Suppressor macrophage (primary cell): ENCODE data around the gene SLC1A1.
A peak's percentile ranks its signal among the peaks of the same experiment; 100 is the strongest.

Experiments
- DNase-seq, 4 experiments: peaks; one replicate each; pipeline ENCODE4 v3.0.0-alpha.2; 2020 to 2022

The SLC1A1 gene

DNA sequence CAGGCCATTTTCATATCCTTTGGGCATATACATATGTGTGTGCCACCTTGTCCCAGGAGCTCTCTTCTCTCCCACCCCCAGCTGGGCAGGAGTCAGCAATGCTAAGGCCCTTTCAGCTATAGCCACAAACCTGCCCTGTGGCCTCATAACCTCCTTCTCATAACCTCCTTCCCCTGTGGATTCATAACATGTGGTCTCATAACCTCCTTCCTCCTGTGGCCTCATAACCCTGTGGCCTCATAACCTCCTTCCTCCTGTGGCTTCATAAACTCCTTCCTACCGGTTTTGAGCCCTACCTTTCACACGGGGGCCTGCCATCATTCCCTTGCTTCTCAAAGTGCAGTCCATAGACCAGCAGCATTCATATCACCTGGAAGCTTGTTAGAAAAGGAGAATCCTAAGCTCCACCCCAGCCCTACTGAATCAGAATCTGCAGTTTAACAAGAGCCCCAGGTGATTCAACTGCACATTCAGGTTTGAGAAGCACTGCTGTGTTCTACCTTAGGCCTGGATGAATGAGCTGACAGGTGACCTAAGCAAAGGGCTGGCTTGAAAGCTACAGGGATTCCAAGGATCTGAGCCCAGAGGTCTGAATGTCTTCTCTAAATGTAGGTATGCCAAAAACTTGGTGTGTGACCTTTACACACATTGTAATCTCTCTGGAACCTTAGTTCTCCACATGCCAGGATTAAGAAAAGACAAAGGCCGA lies 129.9 kb downstream of the SLC1A1 start:
- peak in 2 of 4 experiments; percentile 16 to 20 for DNase-seq

DNA sequence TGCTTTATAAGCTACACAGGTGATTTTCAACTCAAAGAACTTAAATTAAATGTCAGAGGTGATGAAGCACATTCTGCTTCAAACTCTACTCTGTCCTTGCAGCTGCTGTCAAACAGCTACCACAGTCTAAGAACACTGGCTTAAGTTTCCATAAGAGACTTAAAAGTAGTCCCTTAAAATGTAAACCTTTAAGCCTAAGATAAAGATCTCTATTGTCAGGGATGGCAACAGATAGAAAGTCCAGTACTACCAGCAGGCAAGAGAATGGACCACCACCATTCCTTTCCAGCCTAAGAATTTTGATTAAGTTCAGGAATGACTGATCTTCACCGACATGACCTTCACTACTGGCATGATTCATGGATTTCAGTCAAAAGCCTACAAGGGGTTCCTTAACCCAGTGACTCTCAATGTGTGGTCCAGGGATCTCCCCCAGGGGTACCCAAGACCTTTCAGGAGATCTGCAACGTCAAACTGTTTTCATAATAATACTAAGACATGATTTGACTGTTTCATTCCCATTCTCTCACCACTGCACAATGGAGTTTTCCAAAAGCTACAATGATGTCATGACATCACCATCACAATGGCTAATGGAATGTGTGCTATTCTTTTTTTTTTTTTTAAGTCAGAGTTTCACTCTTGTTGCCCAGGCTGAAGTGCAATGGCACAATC lies 130.8 kb downstream of the SLC1A1 start:
- DNase-seq = no peak

DNA sequence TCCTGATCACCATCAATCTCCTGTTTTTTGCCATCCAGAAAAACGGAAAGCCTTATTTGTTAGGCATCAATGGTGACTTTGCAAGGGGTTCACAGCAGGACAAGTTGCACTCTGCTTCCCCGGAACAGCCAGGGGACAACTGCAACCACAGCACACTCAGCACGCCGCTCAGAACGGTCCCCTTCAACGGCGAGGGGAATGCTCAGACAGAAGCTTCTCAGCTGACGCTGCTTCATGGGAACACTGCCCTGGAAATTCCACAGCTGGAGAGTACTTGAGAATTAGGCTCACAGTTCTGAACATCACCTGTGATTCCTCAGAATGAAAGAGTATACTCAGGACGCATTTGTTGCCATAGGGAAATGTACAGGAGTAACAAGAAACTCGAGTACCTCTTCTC lies 131.7 kb downstream of the SLC1A1 start:
- DNase-seq = no peak

GRCh38 chr9:4630836-4631235 lies 140.6 kb downstream of the SLC1A1 start:
- no peak for DNase-seq
